ENCODE results near the gene SEC24A. TPM values are rescaled to one million over a fixed set of nuclear protein-coding genes. Genes with fewer than 3 reads are reported as not detected.

Gene SEC24A
- polyA plus RNA-seq, 4 donors, result 9.9 to 53.0 (median 21.0) TPM

GRCh38 chr5:134609232-134609851, 39.2 kb upstream of the SEC24A start:
- Histone ChIP-seq H3K4me1 (ENCODE audit: control insufficient read depth in 3 of 3, insufficient read depth in 2 of 3, low read depth in 1 of 3, low read length in 2 of 3) (peaks cover 0 to 24% (median 5%) of the 10 kb centered on the region in 3 donors), H3K27me3 (ENCODE audit: control insufficient read depth in 3 of 3, insufficient read depth in 3 of 3, low read length in 3 of 3) (no peaks in the 10 kb centered on the region), H3K4me3 (ENCODE audit: low read depth in 1 of 3, low read length in 3 of 3) (no peak overlapping the region), H3K27ac (ENCODE audit: low read depth in 1 of 3, low read length in 2 of 3) (peak overlapping the region; percentile 45 to 92 (median 56)), H3K36me3 (ENCODE audit: control insufficient read depth in 3 of 3, insufficient read depth in 2 of 3, low read depth in 1 of 3, low read length in 3 of 3) (peaks cover 16 to 30% (median 19%) of the 10 kb centered on the region in 3 donors), H3K9me3 (ENCODE audit: control insufficient read depth in 2 of 2, insufficient read depth in 1 of 2, low read depth in 1 of 2, low read length in 1 of 2) (no peaks in the 10 kb centered on the region)
- DNase-seq (peak; percentile 66 to 83), FAIRE-seq (no peak)
- 14 to 44% (median 15%) methylated on average over 3 of the region's 3 CpGs for WGBS, 3 donors

GRCh38 chr5:134610725-134611124, 37.9 kb upstream of the SEC24A start:
- H3K27me3 ChIP-seq (ENCODE audit: control insufficient read depth in 3 of 3, insufficient read depth in 3 of 3, low read length in 3 of 3), result no peaks in the 10 kb centered on the region
- no peak for FAIRE-seq
- no peak overlapping the region for H3K4me3 ChIP-seq (ENCODE audit: low read depth in 1 of 3, low read length in 3 of 3)
- H3K36me3 ChIP-seq (ENCODE audit: control insufficient read depth in 3 of 3, insufficient read depth in 2 of 3, low read depth in 1 of 3, low read length in 3 of 3), result peaks cover 15 to 34% (median 17%) of the 10 kb centered on the region in 3 donors
- H3K9me3 ChIP-seq (ENCODE audit: control insufficient read depth in 2 of 2, insufficient read depth in 1 of 2, low read depth in 1 of 2, low read length in 1 of 2), result no peaks in the 10 kb centered on the region
- peak overlapping the region in 2 of 3 donors; percentile 43 to 92 for H3K27ac ChIP-seq (ENCODE audit: low read depth in 1 of 3, low read length in 2 of 3)
- DNase-seq, result peak in 1 of 2 donors; percentile 56
- peaks cover 0 to 24% (median 5%) of the 10 kb centered on the region in 3 donors for H3K4me1 ChIP-seq (ENCODE audit: control insufficient read depth in 3 of 3, insufficient read depth in 2 of 3, low read depth in 1 of 3, low read length in 2 of 3)

- H3K27me3 ChIP-seq (ENCODE audit: control insufficient read depth in 3 of 3, insufficient read depth in 3 of 3, low read length in 3 of 3), result no peaks in the 10 kb centered on the region
- DNase-seq (no peak), FAIRE-seq (no peak)
- H3K36me3 ChIP-seq (ENCODE audit: control insufficient read depth in 3 of 3, insufficient read depth in 2 of 3, low read depth in 1 of 3, low read length in 3 of 3), result peaks cover 11 to 35% (median 13%) of the 10 kb centered on the region in 3 donors
- H3K4me3 ChIP-seq (ENCODE audit: low read depth in 1 of 3, low read length in 3 of 3), result no peak overlapping the region
- no peak overlapping the region for H3K27ac ChIP-seq (ENCODE audit: low read depth in 1 of 3, low read length in 2 of 3)
- 95 to 98% (median 95%) methylated on average over 4 of the region's 4 CpGs for WGBS, 3 donors
- H3K4me1 ChIP-seq (ENCODE audit: control insufficient read depth in 3 of 3, insufficient read depth in 2 of 3, low read depth in 1 of 3, low read length in 2 of 3), result peaks cover 0 to 24% (median 2%) of the 10 kb centered on the region in 3 donors
- no peaks in the 10 kb centered on the region for H3K9me3 ChIP-seq (ENCODE audit: control insufficient read depth in 2 of 2, insufficient read depth in 1 of 2, low read depth in 1 of 2, low read length in 1 of 2)
Observed at GRCh38 chr5:134611515-134611914, 37.1 kb upstream of the SEC24A start.

- peak overlapping the region in 1 of 3 donors; percentile 35 for H3K27ac ChIP-seq (ENCODE audit: low read depth in 1 of 3, low read length in 2 of 3)
- peaks cover 0 to 9% (median 0%) of the 10 kb centered on the region in 3 donors for H3K4me1 ChIP-seq (ENCODE audit: control insufficient read depth in 3 of 3, insufficient read depth in 2 of 3, low read depth in 1 of 3, low read length in 2 of 3)
- peaks cover 10 to 48% (median 15%) of the 10 kb centered on the region in 3 donors for H3K36me3 ChIP-seq (ENCODE audit: control insufficient read depth in 3 of 3, insufficient read depth in 2 of 3, low read depth in 1 of 3, low read length in 3 of 3)
- no peak overlapping the region for H3K4me3 ChIP-seq (ENCODE audit: low read depth in 1 of 3, low read length in 3 of 3)
- WGBS, 3 donors, result 97 to 100% (median 97%) methylated on average over 5 of the region's 5 CpGs
- DNase-seq (no peak), FAIRE-seq (no peak)
- H3K27me3 ChIP-seq (ENCODE audit: control insufficient read depth in 3 of 3, insufficient read depth in 3 of 3, low read length in 3 of 3), result no peaks in the 10 kb centered on the region
- H3K9me3 ChIP-seq (ENCODE audit: control insufficient read depth in 2 of 2, insufficient read depth in 1 of 2, low read depth in 1 of 2, low read length in 1 of 2), result no peaks in the 10 kb centered on the region
Observed at GRCh38 chr5:134614450-134615085, 34.0 kb upstream of the SEC24A start.

- no peaks in the 10 kb centered on the region for H3K27me3 ChIP-seq (ENCODE audit: control insufficient read depth in 3 of 3, insufficient read depth in 3 of 3, low read length in 3 of 3)
- FAIRE-seq (no peak), DNase-seq (no peak)
- H3K9me3 ChIP-seq (ENCODE audit: control insufficient read depth in 2 of 2, insufficient read depth in 1 of 2, low read depth in 1 of 2, low read length in 1 of 2), result no peaks in the 10 kb centered on the region
- peaks cover 2 to 16% (median 6%) of the 10 kb centered on the region in 3 donors for H3K4me1 ChIP-seq (ENCODE audit: control insufficient read depth in 3 of 3, insufficient read depth in 2 of 3, low read depth in 1 of 3, low read length in 2 of 3)
- peaks cover 11 to 61% (median 11%) of the 10 kb centered on the region in 3 donors for H3K36me3 ChIP-seq (ENCODE audit: control insufficient read depth in 3 of 3, insufficient read depth in 2 of 3, low read depth in 1 of 3, low read length in 3 of 3)
- no peak overlapping the region for H3K4me3 ChIP-seq (ENCODE audit: low read depth in 1 of 3, low read length in 3 of 3)
- H3K27ac ChIP-seq (ENCODE audit: low read depth in 1 of 3, low read length in 2 of 3), result no peak overlapping the region
- 98 to 100% (median 99%) methylated on average over 2 of the region's 2 CpGs for WGBS, 3 donors
Observed at GRCh38 chr5:134620634-134621033, 28.0 kb upstream of the SEC24A start.

- Histone ChIP-seq H3K27ac (ENCODE audit: low read depth in 1 of 3, low read length in 2 of 3) (peak overlapping the region; percentile 32 to 90 (median 83)), H3K36me3 (ENCODE audit: control insufficient read depth in 3 of 3, insufficient read depth in 2 of 3, low read depth in 1 of 3, low read length in 3 of 3) (peaks cover 5 to 51% (median 7%) of the 10 kb centered on the region in 3 donors), H3K4me3 (ENCODE audit: low read depth in 1 of 3, low read length in 3 of 3) (no peak overlapping the region), H3K9me3 (ENCODE audit: control insufficient read depth in 2 of 2, insufficient read depth in 1 of 2, low read depth in 1 of 2, low read length in 1 of 2) (no peaks in the 10 kb centered on the region), H3K4me1 (ENCODE audit: control insufficient read depth in 3 of 3, insufficient read depth in 2 of 3, low read depth in 1 of 3, low read length in 2 of 3) (peaks cover 5 to 24% (median 6%) of the 10 kb centered on the region in 3 donors), H3K27me3 (ENCODE audit: control insufficient read depth in 3 of 3, insufficient read depth in 3 of 3, low read length in 3 of 3) (no peaks in the 10 kb centered on the region)
- 21 to 70% (median 26%) methylated on average over 1 of the region's 1 CpG for WGBS, 3 donors
- DNase-seq, result peak; percentile 67 to 79
- no peak for FAIRE-seq
Observed at GRCh38 chr5:134625559-134625958, 23.0 kb upstream of the SEC24A start.

- peak overlapping the region in 2 of 3 donors; percentile 58 to 90 for H3K27ac ChIP-seq (ENCODE audit: low read depth in 1 of 3, low read length in 2 of 3)
- 15 to 45% (median 29%) methylated on average over 2 of the region's 2 CpGs for WGBS, 3 donors
- no peak overlapping the region for H3K4me3 ChIP-seq (ENCODE audit: low read depth in 1 of 3, low read length in 3 of 3)
- no peaks in the 10 kb centered on the region for H3K9me3 ChIP-seq (ENCODE audit: control insufficient read depth in 2 of 2, insufficient read depth in 1 of 2, low read depth in 1 of 2, low read length in 1 of 2)
- H3K36me3 ChIP-seq (ENCODE audit: control insufficient read depth in 3 of 3, insufficient read depth in 2 of 3, low read depth in 1 of 3, low read length in 3 of 3), result peaks cover 2 to 48% (median 6%) of the 10 kb centered on the region in 3 donors
- FAIRE-seq, result no peak
- DNase-seq, result peak; percentile 92 to 94
- H3K4me1 ChIP-seq (ENCODE audit: control insufficient read depth in 3 of 3, insufficient read depth in 2 of 3, low read depth in 1 of 3, low read length in 2 of 3), result peaks cover 5 to 24% (median 6%) of the 10 kb centered on the region in 3 donors
- H3K27me3 ChIP-seq (ENCODE audit: control insufficient read depth in 3 of 3, insufficient read depth in 3 of 3, low read length in 3 of 3), result no peaks in the 10 kb centered on the region
Observed at GRCh38 chr5:134626369-134627014, 22.1 kb upstream of the SEC24A start.

- no peaks in the 10 kb centered on the region for H3K9me3 ChIP-seq (ENCODE audit: control insufficient read depth in 2 of 2, insufficient read depth in 1 of 2, low read depth in 1 of 2, low read length in 1 of 2)
- FAIRE-seq, result no peak
- WGBS, 3 donors, result 82 to 87% (median 83%) methylated on average over 10 of the region's 10 CpGs
- H3K4me3 ChIP-seq (ENCODE audit: low read depth in 1 of 3, low read length in 3 of 3), result no peak overlapping the region
- H3K27ac ChIP-seq (ENCODE audit: low read depth in 1 of 3, low read length in 2 of 3), result no peak overlapping the region
- H3K27me3 ChIP-seq (ENCODE audit: control insufficient read depth in 3 of 3, insufficient read depth in 3 of 3, low read length in 3 of 3), result no peaks in the 10 kb centered on the region
- H3K36me3 ChIP-seq (ENCODE audit: control insufficient read depth in 3 of 3, insufficient read depth in 2 of 3, low read depth in 1 of 3, low read length in 3 of 3), result peaks cover 0 to 18% (median 0%) of the 10 kb centered on the region in 3 donors
- peaks cover 0 to 21% (median 6%) of the 10 kb centered on the region in 3 donors for H3K4me1 ChIP-seq (ENCODE audit: control insufficient read depth in 3 of 3, insufficient read depth in 2 of 3, low read depth in 1 of 3, low read length in 2 of 3)
- DNase-seq, result peak in 1 of 2 donors; percentile 17
Observed at GRCh38 chr5:134634227-134634626, 14.4 kb upstream of the SEC24A start.

All from small intestine (tissue), 7 donors.